Mucosa of rectum (tissue), 2 donors: Measurements from ENCODE around the gene ARRDC3.
A peak's percentile ranks its signal among the peaks of the same experiment; 100 is the strongest.

Experiments used
- H3K27ac ChIP-seq, 2 donors: one replicate each; pipeline ENCODE4 v1.7.0; 2013; ENCODE audit warnings: inconsistent platforms in 2 of 2, low read depth in 2 of 2, low read length in 2 of 2
- H3K27me3 ChIP-seq, 2 donors: one replicate each; pipeline ENCODE4 v1.7.0; 2013; ENCODE audit warnings: low read length in 2 of 2; ENCODE audit not compliant: control insufficient read depth in 2 of 2, insufficient read depth in 2 of 2
- H3K36me3 ChIP-seq, 2 donors: one replicate each; pipeline ENCODE4 v1.7.0; 2013; ENCODE audit warnings: low read length in 2 of 2; ENCODE audit not compliant: control insufficient read depth in 2 of 2, insufficient read depth in 2 of 2
- H3K4me1 ChIP-seq, 2 donors: one replicate each; pipeline ENCODE4 v1.7.0; 2013; ENCODE audit warnings: low read length in 2 of 2, mild to moderate bottlenecking in 1 of 2; ENCODE audit not compliant: control insufficient read depth in 2 of 2, insufficient read depth in 2 of 2
- H3K4me3 ChIP-seq, 2 donors: one replicate each; pipeline ENCODE4 v1.7.0; 2013; ENCODE audit warnings: low read length in 2 of 2
- H3K9ac ChIP-seq, 2 donors: one replicate each; pipeline ENCODE4 v1.7.0; 2013; ENCODE audit warnings: low read length in 2 of 2, low read depth in 1 of 2, mild to moderate bottlenecking in 1 of 2
- H3K9me3 ChIP-seq, 2 donors: one replicate each; pipeline ENCODE4 v1.7.0; 2013; ENCODE audit warnings: low read length in 2 of 2; ENCODE audit not compliant: control insufficient read depth in 2 of 2
- donor health status: healthy.
- donor health status: Normal muscosa, but diverticular disease.

Gene ARRDC3

GRCh38 chr5:91378752-91379211 is 4.3 kb downstream of the ARRDC3 start:
- H3K27ac ChIP-seq: no peak overlapping the region
- no peaks in the 10 kb centered on the region for H3K27me3 ChIP-seq
- peak overlapping the region; percentile 85 to 99 for H3K4me3 ChIP-seq
- H3K9me3 ChIP-seq: no peaks in the 10 kb centered on the region
- peak overlapping the region in 1 of 2 donors; percentile 100 for H3K9ac ChIP-seq
- H3K36me3 ChIP-seq: peaks cover 22 to 31% of the 10 kb centered on the region in 2 donors
- peaks cover 2 to 3% of the 10 kb centered on the region in 2 donors for H3K4me1 ChIP-seq

DNA sequence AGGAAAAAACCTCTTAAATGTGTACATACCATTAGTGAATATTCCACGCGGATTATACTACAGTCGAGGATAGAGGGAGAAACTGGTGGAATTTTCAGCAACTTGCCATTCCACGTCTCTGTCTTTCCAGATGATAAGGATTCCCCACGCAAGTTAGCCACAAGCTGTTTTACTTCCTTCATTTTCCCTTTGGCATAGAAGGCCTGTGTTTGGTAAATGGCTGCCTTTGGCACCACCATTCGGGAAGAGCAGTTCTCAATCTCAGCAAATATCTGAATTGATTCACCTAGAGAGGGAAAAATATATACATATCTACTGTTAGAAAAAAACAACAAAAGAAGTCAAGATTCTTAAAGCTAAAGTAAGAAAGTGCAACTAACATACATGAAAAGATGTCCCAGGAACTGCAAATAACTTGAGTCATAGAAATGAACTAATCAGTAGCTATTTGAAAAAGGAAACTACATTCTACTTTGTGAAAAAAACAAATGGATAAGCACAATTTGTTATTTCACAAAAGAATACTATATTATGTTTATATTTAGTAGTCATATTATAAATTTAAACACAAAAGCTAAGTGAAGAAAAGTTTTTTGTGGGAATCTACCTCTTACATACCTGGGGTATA is 8.1 kb downstream of the ARRDC3 start:
- Histone ChIP-seq H3K4me3 (no peak overlapping the region), H3K36me3 (peaks cover 59 to 68% of the 10 kb centered on the region in 2 donors), H3K27me3 (no peaks in the 10 kb centered on the region), H3K9ac (no peak overlapping the region), H3K27ac (no peak overlapping the region), H3K4me1 (peaks cover 2 to 3% of the 10 kb centered on the region in 2 donors), H3K9me3 (no peaks in the 10 kb centered on the region)

DNA sequence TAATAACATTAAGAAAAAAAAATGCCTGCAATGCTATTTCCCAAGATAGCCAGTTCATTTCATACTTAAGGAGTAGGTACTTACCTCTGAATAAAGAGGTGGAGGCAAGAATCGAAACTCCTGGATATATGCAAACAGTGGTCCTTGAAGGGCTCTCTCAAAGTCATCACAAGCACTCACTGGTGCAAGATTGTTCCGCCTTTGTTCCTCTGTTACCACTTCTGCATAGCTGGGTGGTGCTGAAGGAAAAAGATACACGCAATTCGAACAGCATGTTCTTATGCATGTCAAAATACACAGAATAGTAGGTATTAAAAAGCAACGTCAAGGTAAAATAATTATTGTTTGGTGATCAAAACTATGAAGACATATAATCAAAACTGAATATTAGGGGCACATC is 9.5 kb downstream of the ARRDC3 start:
- H3K4me1 ChIP-seq: peaks cover 0 to 3% of the 10 kb centered on the region in 2 donors
- H3K27me3 ChIP-seq: no peaks in the 10 kb centered on the region
- H3K4me3 ChIP-seq: no peak overlapping the region
- H3K9me3 ChIP-seq: no peaks in the 10 kb centered on the region
- no peak overlapping the region for H3K9ac ChIP-seq
- H3K36me3 ChIP-seq: peaks cover 70 to 73% of the 10 kb centered on the region in 2 donors
- no peak overlapping the region for H3K27ac ChIP-seq

- Histone ChIP-seq H3K9ac (no peak overlapping the region), H3K27ac (no peak overlapping the region), H3K9me3 (no peaks in the 10 kb centered on the region), H3K36me3 (peaks cover 75 to 78% of the 10 kb centered on the region in 2 donors), H3K4me3 (no peak overlapping the region), H3K27me3 (no peaks in the 10 kb centered on the region), H3K4me1 (no peaks in the 10 kb centered on the region)
These were observed 10.1 kb downstream of the ARRDC3 start for GRCh38 chr5:91373006-91373405.

- Histone ChIP-seq H3K4me1 (no peaks in the 10 kb centered on the region), H3K4me3 (no peak overlapping the region), H3K9ac (no peak overlapping the region), H3K27me3 (no peaks in the 10 kb centered on the region), H3K9me3 (no peaks in the 10 kb centered on the region), H3K27ac (no peak overlapping the region), H3K36me3 (peaks cover 57 to 71% of the 10 kb centered on the region in 2 donors)
These were observed 13.6 kb downstream of the ARRDC3 start for GRCh38 chr5:91369480-91369879.

DNA sequence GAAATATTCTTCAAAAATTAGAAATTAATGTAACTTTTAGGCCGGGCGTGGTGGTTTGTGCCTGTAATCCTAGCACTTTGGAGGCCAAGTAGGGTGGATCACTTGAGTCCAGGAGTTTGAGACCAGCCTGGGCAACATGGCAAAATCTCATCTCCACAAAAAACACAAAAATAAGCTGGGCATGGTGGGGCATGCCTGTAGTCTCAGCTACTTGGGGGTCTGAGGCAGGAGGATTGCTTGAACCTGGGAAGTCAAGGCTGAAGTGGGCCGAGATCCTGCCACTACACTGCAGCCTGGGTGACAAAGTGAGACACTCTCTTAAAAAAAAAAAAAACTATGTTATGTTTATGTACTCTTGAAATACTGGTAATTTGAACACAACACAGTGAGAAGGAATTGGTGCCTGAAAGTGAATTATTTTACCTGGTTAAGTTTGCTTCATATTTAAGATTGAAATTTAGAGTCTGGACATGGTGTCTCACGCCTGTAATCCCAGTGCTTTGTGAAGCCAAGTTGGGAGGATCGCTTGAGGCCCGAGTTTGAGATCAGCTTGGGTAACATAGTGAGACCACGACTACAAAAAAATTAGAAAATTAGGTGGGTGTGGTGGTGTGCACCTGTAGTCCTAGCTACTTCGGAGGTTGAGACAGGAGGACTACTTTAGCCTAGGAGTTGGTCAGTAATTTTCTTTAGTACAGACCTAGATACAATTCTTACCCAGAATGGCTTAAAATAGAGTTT is 15.0 kb downstream of the ARRDC3 start:
- H3K27ac ChIP-seq: no peak overlapping the region
- peaks cover 43 to 57% of the 10 kb centered on the region in 2 donors for H3K36me3 ChIP-seq
- no peak overlapping the region for H3K9ac ChIP-seq
- H3K4me3 ChIP-seq: no peak overlapping the region
- H3K9me3 ChIP-seq: no peaks in the 10 kb centered on the region
- H3K4me1 ChIP-seq: no peaks in the 10 kb centered on the region
- no peaks in the 10 kb centered on the region for H3K27me3 ChIP-seq

GRCh38 chr5:91367344-91367743 is 15.8 kb downstream of the ARRDC3 start:
- Histone ChIP-seq H3K4me1 (no peaks in the 10 kb centered on the region), H3K36me3 (peaks cover 36 to 49% of the 10 kb centered on the region in 2 donors), H3K9ac (no peak overlapping the region)

GRCh38 chr5:91366551-91366950 is 16.6 kb downstream of the ARRDC3 start:
- H3K9ac ChIP-seq: no peak overlapping the region
- no peaks in the 10 kb centered on the region for H3K27me3 ChIP-seq
- peaks cover 28 to 41% of the 10 kb centered on the region in 2 donors for H3K36me3 ChIP-seq
- H3K9me3 ChIP-seq: no peaks in the 10 kb centered on the region
- H3K4me1 ChIP-seq: no peaks in the 10 kb centered on the region
- H3K27ac ChIP-seq: no peak overlapping the region
- H3K4me3 ChIP-seq: no peak overlapping the region

More at GRCh38 chr5:91367344-91367743, 15.8 kb downstream of the ARRDC3 start:
- no peak overlapping the region for H3K27ac ChIP-seq
- H3K4me3 ChIP-seq: no peak overlapping the region
- H3K9me3 ChIP-seq: no peaks in the 10 kb centered on the region
- H3K27me3 ChIP-seq: no peaks in the 10 kb centered on the region

DNA sequence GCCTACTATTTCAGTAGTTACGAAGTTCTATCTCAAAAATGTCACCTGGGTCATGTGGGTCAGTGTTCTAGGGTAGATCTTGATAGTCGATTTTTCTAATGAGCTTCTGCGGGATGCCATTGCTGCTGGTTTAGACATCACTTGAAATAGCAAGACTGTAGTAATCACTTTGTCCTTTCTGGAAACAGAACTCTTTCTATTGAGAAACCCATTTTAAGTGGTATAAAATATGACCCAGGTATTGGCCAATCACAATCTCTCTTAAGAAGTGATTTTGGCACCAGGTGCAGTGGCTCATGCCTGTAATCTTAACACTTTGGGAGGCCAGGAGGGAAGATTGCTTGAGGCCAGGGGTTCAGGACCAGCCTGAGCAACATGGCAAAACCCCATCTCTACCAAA is 17.6 kb downstream of the ARRDC3 start:
- Histone ChIP-seq H3K4me3 (no peak overlapping the region), H3K4me1 (no peaks in the 10 kb centered on the region), H3K27ac (no peak overlapping the region), H3K27me3 (no peaks in the 10 kb centered on the region), H3K9ac (no peak overlapping the region), H3K36me3 (peaks cover 18 to 31% of the 10 kb centered on the region in 2 donors), H3K9me3 (no peaks in the 10 kb centered on the region)

GRCh38 chr5:91362935-91363334 is 20.2 kb downstream of the ARRDC3 start:
- Histone ChIP-seq H3K4me1 (no peaks in the 10 kb centered on the region), H3K4me3 (no peak overlapping the region), H3K9me3 (no peaks in the 10 kb centered on the region), H3K27ac (no peak overlapping the region), H3K36me3 (peaks cover 1 to 10% of the 10 kb centered on the region in 2 donors), H3K27me3 (no peaks in the 10 kb centered on the region), H3K9ac (no peak overlapping the region)
